Kidney (tissue), 14 donors: ENCODE data around the gene GPX3. TPM values are rescaled to one million over a fixed set of nuclear protein-coding genes. Genes with fewer than 3 reads are reported as not detected.

Source experiments
- DNase-seq, 5 donors: peaks; one replicate each; pipeline ENCODE4 v3.0.0-alpha.2; 2013 to 2020
- FAIRE-seq: peaks from 2 replicates; lab custom pipeline; 2012; peaks lifted over from hg19 to GRCh38; lab: Jason Lieb, UNC
- H3K27ac ChIP-seq, 2 donors: one replicate each; pipeline ENCODE4 v1.7.0; 2013; ENCODE audit warnings: low read depth in 2 of 2, low read length in 2 of 2, inconsistent platforms in 1 of 2
- H3K27me3 ChIP-seq: one replicate; pipeline ENCODE4 v1.7.1; 2013; ENCODE audit warnings: low read length, inconsistent platforms; ENCODE audit not compliant: control insufficient read depth, insufficient read depth
- H3K36me3 ChIP-seq, 3 donors: one replicate each; pipeline versions ENCODE4 v1.7.0 to v1.7.1; 2013; ENCODE audit warnings: low read length in 3 of 3, control low read depth in 1 of 3, inconsistent platforms in 1 of 3; ENCODE audit not compliant: insufficient read depth in 3 of 3, control insufficient read depth in 2 of 3
- H3K4me1 ChIP-seq, 3 donors: one replicate each; pipeline versions ENCODE4 v1.7.0 to v1.7.1; 2013; ENCODE audit warnings: low read length in 3 of 3, inconsistent platforms in 1 of 3, low read depth in 1 of 3; ENCODE audit not compliant: control insufficient read depth in 2 of 3, insufficient read depth in 2 of 3
- H3K4me3 ChIP-seq, 3 donors: one replicate each; pipeline versions ENCODE4 v1.7.0 to v1.8.1; 2013; ENCODE audit warnings: low read length in 3 of 3, control low read depth in 1 of 3, inconsistent platforms in 1 of 3
- H3K9ac ChIP-seq, 3 donors: one replicate each; pipeline versions ENCODE4 v1.7.0 to v1.7.1; 2013; ENCODE audit warnings: low read length in 3 of 3, control low read depth in 1 of 3, inconsistent platforms in 1 of 3
- H3K9me3 ChIP-seq, 3 donors: one replicate each; pipeline versions ENCODE4 v1.7.0 to v1.7.1; 2013; ENCODE audit warnings: low read length in 3 of 3, control low read depth in 1 of 3, inconsistent platforms in 1 of 3; ENCODE audit not compliant: control insufficient read depth in 2 of 3, insufficient read depth in 1 of 3
- CTCF ChIP-seq: IDR thresholded peaks from 3 replicates; pipeline ENCODE4 v1.5.1; 2012; ENCODE audit warnings: mild to moderate bottlenecking, moderate library complexity, borderline replicate concordance; ENCODE audit not compliant: insufficient read depth; ENCODE audit errors: extremely low read depth
- intact Hi-C: fragments of 100-400 bp; cut with DNase I; formaldehyde crosslinking; loops from one replicate; pipeline ENCODE4 v1.11.1; 2022
- polyA plus RNA-seq: library from polyadenylated mRNA; stranded (reverse); fragments of 350-450 nt; fragmentation: Illumina TruSeq; extraction: RNeasy Lipid Tissue Mini Kit (QIAGEN cat#74804); gene quantifications from one replicate; pipeline ENCODE4 v1.2.3, GENCODE V29; 2014; ENCODE audit warnings: low read depth, low replicate concordance; ENCODE audit not compliant: insufficient read depth
- total RNA-seq: library from RNA; stranded (reverse); fragmentation: NEBNext Ultra II Directional; extraction: Animal tissue kit (Norgen Biotek cat#: 25700); gene quantifications from one replicate; pipeline ENCODE4 v1.2.1, GENCODE V29; 2021
- donor health status: control.
- donor health status: control.
- donor health status: control.
- donor health status: control.
- donor health status: control.
- donor health status: DM: yes; HTN: yes; CAD: no.
- donor health status: Normal renal cell carcinoma (clear cell type).

Gene GPX3
- total and polyA plus RNA-seq, 2 donors from 2014 or later, result 1,327 to 27,893 TPM

- H3K4me1 ChIP-seq, result peaks cover 3 to 48% (median 41%) of the 10 kb centered on the region in 3 donors
- no peak overlapping the region for H3K4me3 ChIP-seq
- H3K36me3 ChIP-seq, result no peaks in the 10 kb centered on the region
- H3K9me3 ChIP-seq, result no peaks in the 10 kb centered on the region
- peak overlapping the region in 1 of 2 donors; percentile 95 for H3K27ac ChIP-seq
- H3K27me3 ChIP-seq, result no peaks in the 10 kb centered on the region
- intact Hi-C loops, result no loop called here
- no peak for TF ChIP-seq CTCF
- FAIRE-seq (no peak), DNase-seq (no peak)
- H3K9ac ChIP-seq, result peak overlapping the region in 1 of 3 donors; percentile 9
Measured at GRCh38 chr5:151004499-151004898, 15.9 kb upstream of the GPX3 start.

GRCh38 chr5:151005187-151005949 is 15.0 kb upstream of the GPX3 start:
- Histone ChIP-seq H3K4me1 (peaks cover 3 to 43% (median 41%) of the 10 kb centered on the region in 3 donors), H3K36me3 (no peaks in the 10 kb centered on the region), H3K27me3 (no peaks in the 10 kb centered on the region), H3K4me3 (peak overlapping the region in 1 of 3 donors; percentile 37), H3K9ac (peak overlapping the region in 1 of 3 donors; percentile 63), H3K9me3 (no peaks in the 10 kb centered on the region), H3K27ac (peak overlapping the region; percentile 95)
- intact Hi-C loops, result no loop called here
- FAIRE-seq (no peak), DNase-seq (no peak)
- TF ChIP-seq CTCF, result no peak

- no peaks in the 10 kb centered on the region for H3K9me3 ChIP-seq
- H3K27ac ChIP-seq, result peak overlapping the region; percentile 95
- FAIRE-seq, result no peak
- H3K9ac ChIP-seq, result peak overlapping the region in 1 of 3 donors; percentile 63
- TF ChIP-seq CTCF, result no peak
- intact Hi-C loops, result no loop called here
- H3K27me3 ChIP-seq, result no peaks in the 10 kb centered on the region
- H3K4me3 ChIP-seq, result peak overlapping the region in 2 of 3 donors; percentile 21 to 37
- peak in 4 of 5 donors; percentile 42 to 95 (median 66) for DNase-seq
- H3K4me1 ChIP-seq, result peaks cover 3 to 43% (median 41%) of the 10 kb centered on the region in 3 donors
- no peaks in the 10 kb centered on the region for H3K36me3 ChIP-seq
Measured at GRCh38 chr5:151005950-151006576, 14.3 kb upstream of the GPX3 start.
